Adrenal gland (tissue), 12 donors: ENCODE measurements around the gene CUL9. TPM values are rescaled to one million over a fixed set of nuclear protein-coding genes. Genes with fewer than 3 reads are reported as not detected.

ENCODE experiments used
- DNase-seq, 7 donors: peaks; one replicate each; pipeline ENCODE4 v3.0.0-alpha.2; 2019 to 2020
- H3K27ac ChIP-seq, 5 donors: fragments of 200-600 bp; sonication (generic) in 4 of 5; 1 replicate in 3 of 5; 2 replicates in 2 of 5; pipeline versions ENCODE4 v1.5.1 to v1.8.0; 2016 to 2020; ENCODE audit warnings: mild to moderate bottlenecking in 1 of 5
- H3K27me3 ChIP-seq: fragments of 200-600 bp; 2 replicates; pipeline ENCODE4 v1.8.0; 2021
- H3K36me3 ChIP-seq, 2 donors: fragments of 200-600 bp; replicated peaks in 1 of 2; 1 replicate in 1 of 2; 2 replicates in 1 of 2; pipeline versions ENCODE4 v1.5.1 to v1.8.0; 2018 to 2022
- H3K4me1 ChIP-seq, 2 donors: fragments of 200-600 bp; replicated peaks in 1 of 2; 1 replicate in 1 of 2; 2 replicates in 1 of 2; pipeline versions ENCODE4 v1.5.1 to v1.8.0; 2018 to 2021
- H3K4me3 ChIP-seq, 4 donors: fragments of 200-600 bp; sonication (generic) in 3 of 4; one replicate each; pipeline ENCODE4 v1.5.1; 2016 to 2018
- H3K9me3 ChIP-seq, 3 donors: fragments of 200-600 bp; sonication (generic) in 1 of 3; replicated peaks in 1 of 3; 1 replicate in 2 of 3; 2 replicates in 1 of 3; pipeline versions ENCODE4 v1.5.1 to v1.8.0; 2016 to 2021
- CTCF ChIP-seq, 6 experiments: fragments of 450-650 bp in 4 of 6; fragments of 200-600 bp in 2 of 6; sonication (generic) in 1 of 6; IDR thresholded peaks; 1 replicate in 5 of 6; 2 replicates in 1 of 6; pipeline versions ENCODE4 v1.5.1 to v1.8.0; 2016 to 2021; ENCODE audit warnings: antibody characterized with exemption in 6 of 6, mild to moderate bottlenecking in 2 of 6, moderate library complexity in 1 of 6
- POLR2A ChIP-seq, 2 donors: fragments of 450-650 bp; IDR thresholded peaks; one replicate each; pipeline ENCODE4 v1.6.1; 2017; ENCODE audit warnings: antibody characterized with exemption in 2 of 2, mild to moderate bottlenecking in 2 of 2, moderate library complexity in 1 of 2
- WGBS, 4 donors: extraction: QIAGEN DNeasy Blood & Tissue Kit in 2 of 4; methylation state at CpG; one replicate each; pipeline versions ENCODE4 v1.1.5 to v1.1.7; 2013 to 2017; 5-methylcytosine and 5-hydroxymethylcytosine counted together
- intact Hi-C, 2 donors: fragments of 100-400 bp; cut with DNase I; formaldehyde crosslinking; loops; one replicate each; pipeline versions ENCODE4 v1.14.1 to v1.15.0; 2022 to 2023
- polyA plus RNA-seq, 3 donors: library from polyadenylated mRNA; stranded (reverse); fragments of 200-250 nt in 2 of 3; fragments of 350-450 nt in 1 of 3; fragmentation: Illumina TruSeq in 1 of 3; extraction: RNeasy Lipid Tissue Mini Kit (QIAGEN cat#74804) in 1 of 3; gene quantifications; one replicate each; pipeline ENCODE4 v1.2.3, GENCODE V29; 2013 to 2014
- total RNA-seq, 9 donors: library from RNA; depleted of rRNA in 4 of 9; stranded (reverse); fragments of >200 nt in 4 of 9; fragments of 120-200 nt in 1 of 9; fragmentation: NEBNext Ultra II Directional in 1 of 9; extraction: Animal tissue kit (Norgen Biotek cat#: 25700) in 1 of 9; gene quantifications; one replicate each; pipeline versions ENCODE4 v1.1.0 to v1.2.4, GENCODE V29; 2013 to 2023
- donor health status: healthy with polysubstance abuse.
- donor health status: Bipolar disorder and iron deficiency.
- donor health status: DM: yes; HTN: yes; CAD: no.
- donor health status: DM: no; HTN: no; CAD: no.
- donor health status: DM: no; HTN: no; CAD: no.
- donor health status: DM: yes; HTN: yes; CAD: no.

CUL9 gene
- total and polyA plus RNA-seq, 12 donors, result 13.3 to 195 (median 33.8) TPM

DNA sequence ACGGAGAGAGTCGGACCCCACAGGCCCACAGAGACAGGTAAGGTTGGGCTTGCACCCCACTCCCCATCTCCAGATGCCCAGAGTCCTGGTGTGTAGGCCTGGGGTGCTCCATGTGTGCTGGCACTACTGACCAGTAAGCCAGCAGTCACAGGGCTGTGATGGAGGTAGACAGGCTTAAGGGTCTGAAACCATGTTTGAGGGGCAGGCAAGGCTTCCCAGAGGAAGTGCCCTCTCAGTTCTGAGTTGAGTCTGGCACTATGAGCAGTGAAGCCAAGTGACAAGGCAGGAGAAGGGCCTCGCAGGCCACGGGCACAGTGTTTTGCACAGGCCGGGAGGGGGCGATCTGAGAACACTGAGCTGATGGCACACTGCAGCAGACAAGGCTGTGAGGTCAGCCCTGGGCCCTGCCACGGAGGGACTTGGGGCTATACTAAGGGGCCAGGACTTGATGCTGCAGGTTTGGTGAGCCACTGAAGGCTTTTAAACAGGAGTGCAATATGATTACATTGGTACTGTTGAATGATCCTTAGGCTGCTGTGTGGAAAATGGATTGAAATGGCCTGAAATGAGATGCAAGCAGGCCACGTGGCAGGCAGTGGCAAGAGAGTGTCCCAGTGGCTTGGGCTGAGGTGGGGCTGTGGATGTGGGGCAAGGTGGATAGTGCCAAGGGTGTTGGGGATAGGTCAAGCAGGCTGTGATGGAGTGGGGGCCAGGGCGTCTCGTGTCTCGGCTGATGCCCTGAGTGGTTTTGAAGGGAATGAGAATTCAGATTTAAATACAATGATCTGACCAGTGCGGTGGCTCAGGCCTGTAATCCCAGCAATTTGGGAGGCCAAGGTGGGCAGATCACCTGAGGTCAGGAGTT, 81.5 kb downstream of the CUL9 start:
- peaks cover 6 to 13% of the 10 kb centered on the region in 2 donors for H3K4me1 ChIP-seq
- intact Hi-C loops, result loop anchor here in 1 of 2 donors (2.0 kb wide), 1 partner anchor 71 kb away; no protein-coding TSS in a partner anchor
- H3K36me3 ChIP-seq, result no peaks in the 10 kb centered on the region
- TF ChIP-seq CTCF (IDR thresholded peaks at IDR 0.05), result peak; percentile 58 to 88 (median 80)
- TF ChIP-seq POLR2A (IDR thresholded peaks at IDR 0.05), result no peak
- no peaks in the 10 kb centered on the region for H3K9me3 ChIP-seq
- peak; percentile 78 to 91 (median 88) for DNase-seq
- no peaks in the 10 kb centered on the region for H3K27me3 ChIP-seq
- 48 to 53% (median 51%) methylated on average over 10 to 12 of the region's 12 CpGs for WGBS, 4 donors
- no peak overlapping the region for H3K27ac ChIP-seq
- H3K4me3 ChIP-seq, result no peak overlapping the region

- intact Hi-C loops, result loop anchor here in 1 of 2 donors (5.0 kb wide), 1 partner anchor 73 kb away; no protein-coding TSS in a partner anchor
- Histone ChIP-seq H3K27ac (no peak overlapping the region), H3K9me3 (no peaks in the 10 kb centered on the region), H3K4me1 (peaks cover 13 to 24% of the 10 kb centered on the region in 2 donors), H3K36me3 (no peaks in the 10 kb centered on the region), H3K27me3 (no peaks in the 10 kb centered on the region), H3K4me3 (no peak overlapping the region)
- no peak for DNase-seq
- TF ChIP-seq POLR2A (IDR thresholded peaks at IDR 0.05), result no peak
- 80 to 90% (median 86%) methylated on average over 5 of the region's 5 CpGs for WGBS, 4 donors
Measured at GRCh38 chr6:43264599-43265145, 82.7 kb downstream of the CUL9 start.

DNA sequence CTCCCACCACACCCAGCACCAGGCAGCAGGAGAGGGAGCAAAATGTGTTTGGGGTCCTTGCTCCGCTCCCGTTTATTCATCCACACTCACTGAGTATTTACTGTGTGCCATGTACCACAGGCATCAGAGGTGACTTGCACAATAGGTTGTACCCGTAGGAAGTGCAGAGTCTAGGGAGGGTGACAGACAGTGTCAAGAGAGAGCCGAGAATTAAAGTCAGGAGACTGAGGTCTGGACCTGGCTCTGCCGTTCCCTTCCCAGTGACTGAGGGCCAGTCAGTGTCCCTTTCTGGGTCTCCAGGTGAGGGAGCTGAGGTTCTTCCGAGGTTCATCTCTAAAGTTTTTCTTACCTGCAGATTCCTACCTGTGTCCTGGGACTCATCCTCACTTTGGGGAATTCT, 83.6 kb downstream of the CUL9 start:
- Histone ChIP-seq H3K4me1 (peaks cover 13 to 26% of the 10 kb centered on the region in 2 donors), H3K27me3 (no peaks in the 10 kb centered on the region), H3K27ac (no peak overlapping the region), H3K36me3 (no peaks in the 10 kb centered on the region), H3K4me3 (no peak overlapping the region), H3K9me3 (no peaks in the 10 kb centered on the region)
- WGBS, 4 donors, result 88 to 90% (median 88%) methylated on average over 6 of the region's 6 CpGs
- intact Hi-C loops, result loop anchor here in 1 of 2 donors (5.0 kb wide), 1 partner anchor 72 kb away; no protein-coding TSS in a partner anchor
- no peak for TF ChIP-seq CTCF (IDR thresholded peaks at IDR 0.05)
- no peak for TF ChIP-seq POLR2A (IDR thresholded peaks at IDR 0.05)
- DNase-seq, result no peak

GRCh38 chr6:43267619-43268354, 85.8 kb downstream of the CUL9 start:
- TF ChIP-seq CTCF (IDR thresholded peaks at IDR 0.05), result no peak
- no peak for TF ChIP-seq POLR2A (IDR thresholded peaks at IDR 0.05)
- Histone ChIP-seq H3K4me3 (no peak overlapping the region), H3K27me3 (no peaks in the 10 kb centered on the region), H3K27ac (peak overlapping the region in 2 of 5 donors; percentile 22 to 45), H3K9me3 (no peaks in the 10 kb centered on the region), H3K36me3 (no peaks in the 10 kb centered on the region), H3K4me1 (peaks cover 13 to 26% of the 10 kb centered on the region in 2 donors)
- intact Hi-C loops, result loop anchor here in 1 of 2 donors (5.0 kb wide), 1 partner anchor 70 kb away; no protein-coding TSS in a partner anchor
- 44 to 57% (median 54%) methylated on average over 7 of the region's 7 CpGs for WGBS, 4 donors
- peak in 4 of 7 donors; percentile 29 to 56 (median 51) for DNase-seq
